ENCODE measurements around the gene SLC50A1.

SLC50A1 gene

GRCh38 chr1:155186794-155187455 is 51.3 kb downstream of the SLC50A1 start:
- TF ChIP-seq CTCF (IDR thresholded peaks at IDR 0.05; ENCODE audit: extremely low read depth, missing control alignments): no peak
- DNase-seq (ENCODE audit: low spot score): no peak

- DNase-seq (ENCODE audit: low spot score): no peak
- TF ChIP-seq CTCF (IDR thresholded peaks at IDR 0.05; ENCODE audit: extremely low read depth, missing control alignments): no peak
Measured at GRCh38 chr1:155187456-155187891, 51.8 kb downstream of the SLC50A1 start.

- no peak for DNase-seq (ENCODE audit: low spot score)
- no peak for TF ChIP-seq CTCF (IDR thresholded peaks at IDR 0.05; ENCODE audit: extremely low read depth, missing control alignments)
Measured at GRCh38 chr1:155188268-155188667, 52.6 kb downstream of the SLC50A1 start.

All from GM20000 (cell line).